ENCODE data around the gene HABP4.

- no peak for TF ChIP-seq CTCF (IDR thresholded peaks at IDR 0.05)
- TF ChIP-seq POLR2A (IDR thresholded peaks at IDR 0.05), result no peak
- TF ChIP-seq EP300 (IDR thresholded peaks at IDR 0.05; ENCODE audit: low read depth), result no peak
- TF ChIP-seq POLR2AphosphoS5 (IDR thresholded peaks at IDR 0.05), result no peak
Observed at GRCh38 chr9:96512240-96512639, 62.3 kb downstream of the HABP4 start.

Measured in transverse colon (tissue), 4 donors.